Left ventricle myocardium inferior (tissue), 1 donor: Measurements from ENCODE around the gene NUDT1. TPM values are rescaled to one million over a fixed set of nuclear protein-coding genes. Genes with fewer than 3 reads are reported as not detected.
A peak's percentile ranks its signal among the peaks of the same experiment; 100 is the strongest.

Source experiments
- DNase-seq: peaks from one replicate; pipeline ENCODE4 v3.0.0-alpha.2; 2020
- H3K27ac ChIP-seq: fragments of 200-600 bp; replicated peaks from 2 replicates; pipeline ENCODE4 v1.8.0; 2021
- H3K27me3 ChIP-seq: fragments of 200-600 bp; 2 replicates; pipeline ENCODE4 v1.8.0; 2021; ENCODE audit warnings: low read depth
- H3K36me3 ChIP-seq: fragments of 200-600 bp; 2 replicates; pipeline ENCODE4 v1.8.0; 2021
- H3K4me1 ChIP-seq: fragments of 200-600 bp; 2 replicates; pipeline ENCODE4 v1.8.0; 2021
- H3K4me3 ChIP-seq: fragments of 200-600 bp; 2 replicates; pipeline ENCODE4 v1.8.0; 2021; ENCODE audit warnings: mild to moderate bottlenecking, moderate library complexity
- H3K9me3 ChIP-seq: fragments of 200-600 bp; replicated peaks from 2 replicates; pipeline ENCODE4 v1.8.0; 2021
- CTCF ChIP-seq: fragments of 200-600 bp; IDR thresholded peaks from 2 replicates; pipeline ENCODE4 v1.8.0; 2021; ENCODE audit warnings: antibody characterized with exemption, mild to moderate bottlenecking, borderline replicate concordance
- intact Hi-C: fragments of 100-400 bp; cut with micrococcal nuclease; formaldehyde crosslinking; loops from one replicate; pipeline ENCODE4 v1.11.0; 2022
- total RNA-seq: library from RNA; stranded (reverse); fragmentation: NEBNext Ultra II Directional; extraction: Animal tissue kit (Norgen Biotek cat#: 25700); gene quantifications from one replicate; pipeline ENCODE4 v1.2.1, GENCODE V29; 2021
- donor health status: DM: no; HTN: yes; CAD: no; lungs with severe emphysema.

NUDT1 gene
- total RNA-seq, 1 donor from 2014 or later = 12.5 TPM

- Histone ChIP-seq H3K36me3 (peaks cover 64% of the 10 kb centered on the region), H3K4me3 (no peak overlapping the region), H3K9me3 (no peaks in the 10 kb centered on the region), H3K27me3 (no peaks in the 10 kb centered on the region), H3K27ac (peak overlapping the region; percentile 88), H3K4me1 (peaks cover 31% of the 10 kb centered on the region)
- no peak for DNase-seq
- intact Hi-C loops = no loop called here
- no peak for TF ChIP-seq CTCF
These were observed 29.1 kb upstream of the NUDT1 start for GRCh38 chr7:2212906-2213305.

- peaks cover 31% of the 10 kb centered on the region for H3K4me1 ChIP-seq
- peak; percentile 80 for DNase-seq
- peak overlapping the region; percentile 88 for H3K27ac ChIP-seq
- H3K4me3 ChIP-seq = no peak overlapping the region
- no peaks in the 10 kb centered on the region for H3K27me3 ChIP-seq
- intact Hi-C loops = no loop called here
- no peaks in the 10 kb centered on the region for H3K9me3 ChIP-seq
- H3K36me3 ChIP-seq = peaks cover 66% of the 10 kb centered on the region
- no peak for TF ChIP-seq CTCF
These were observed 28.3 kb upstream of the NUDT1 start for GRCh38 chr7:2213551-2214215.

GRCh38 chr7:2214636-2215035 is 27.4 kb upstream of the NUDT1 start:
- Histone ChIP-seq H3K4me1 (peaks cover 31% of the 10 kb centered on the region), H3K27ac (peak overlapping the region; percentile 88), H3K36me3 (peaks cover 71% of the 10 kb centered on the region), H3K9me3 (no peaks in the 10 kb centered on the region), H3K27me3 (no peaks in the 10 kb centered on the region), H3K4me3 (no peak overlapping the region)
- no peak for TF ChIP-seq CTCF
- DNase-seq = no peak
- intact Hi-C loops = no loop called here

- Histone ChIP-seq H3K36me3 (peaks cover 77% of the 10 kb centered on the region), H3K4me1 (peaks cover 31% of the 10 kb centered on the region), H3K9me3 (no peaks in the 10 kb centered on the region), H3K4me3 (no peak overlapping the region), H3K27ac (peak overlapping the region; percentile 88), H3K27me3 (no peaks in the 10 kb centered on the region)
- intact Hi-C loops = no loop called here
- DNase-seq = no peak
- no peak for TF ChIP-seq CTCF
These were observed 26.2 kb upstream of the NUDT1 start for GRCh38 chr7:2215851-2216250.

GRCh38 chr7:2217206-2217605 is 24.8 kb upstream of the NUDT1 start:
- Histone ChIP-seq H3K27me3 (no peaks in the 10 kb centered on the region), H3K4me1 (peaks cover 31% of the 10 kb centered on the region), H3K4me3 (no peak overlapping the region), H3K27ac (no peak overlapping the region), H3K36me3 (peaks cover 79% of the 10 kb centered on the region), H3K9me3 (no peaks in the 10 kb centered on the region)
- DNase-seq = no peak
- no peak for TF ChIP-seq CTCF
- intact Hi-C loops = no loop called here
